Measurements from ENCODE around the gene CORIN.

DNA sequence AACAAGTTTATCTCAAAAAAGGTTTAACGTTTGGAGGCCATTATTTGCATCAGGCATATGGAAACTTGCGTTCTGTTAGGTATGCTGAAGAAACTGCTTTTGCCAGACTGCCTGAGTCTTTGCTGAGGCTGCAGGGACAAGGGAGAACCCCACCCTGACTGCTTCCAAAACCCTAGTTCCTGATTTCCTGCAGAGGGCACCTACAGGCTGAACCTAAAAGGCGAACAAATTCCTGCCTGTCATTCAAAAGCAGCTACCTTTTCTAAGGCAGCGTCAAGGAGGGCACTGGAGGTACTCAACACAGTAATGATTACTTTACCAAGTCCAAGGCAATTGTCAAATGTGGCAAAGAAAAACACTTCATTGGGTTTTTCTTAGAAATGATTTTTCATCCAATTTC is 578 bp upstream of the CORIN start:
- TF ChIP-seq, protein P1, sequence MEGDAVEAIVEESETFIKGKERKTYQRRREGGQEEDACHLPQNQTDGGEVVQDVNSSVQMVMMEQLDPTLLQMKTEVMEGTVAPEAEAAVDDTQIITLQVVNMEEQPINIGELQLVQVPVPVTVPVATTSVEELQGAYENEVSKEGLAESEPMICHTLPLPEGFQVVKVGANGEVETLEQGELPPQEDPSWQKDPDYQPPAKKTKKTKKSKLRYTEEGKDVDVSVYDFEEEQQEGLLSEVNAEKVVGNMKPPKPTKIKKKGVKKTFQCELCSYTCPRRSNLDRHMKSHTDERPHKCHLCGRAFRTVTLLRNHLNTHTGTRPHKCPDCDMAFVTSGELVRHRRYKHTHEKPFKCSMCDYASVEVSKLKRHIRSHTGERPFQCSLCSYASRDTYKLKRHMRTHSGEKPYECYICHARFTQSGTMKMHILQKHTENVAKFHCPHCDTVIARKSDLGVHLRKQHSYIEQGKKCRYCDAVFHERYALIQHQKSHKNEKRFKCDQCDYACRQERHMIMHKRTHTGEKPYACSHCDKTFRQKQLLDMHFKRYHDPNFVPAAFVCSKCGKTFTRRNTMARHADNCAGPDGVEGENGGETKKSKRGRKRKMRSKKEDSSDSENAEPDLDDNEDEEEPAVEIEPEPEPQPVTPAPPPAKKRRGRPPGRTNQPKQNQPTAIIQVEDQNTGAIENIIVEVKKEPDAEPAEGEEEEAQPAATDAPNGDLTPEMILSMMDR (IDR thresholded peaks at IDR 0.05; ENCODE audit: insufficient read depth, low read length, poor library complexity, severe bottlenecking), result no peak
- no peak for TF ChIP-seq EZH2phosphoT487 (conservative IDR thresholded peaks at IDR 0.05; ENCODE audit: low read length)
